ENCODE measurements around the gene CD79B.
A peak's percentile ranks its signal among the peaks of the same experiment; 100 is the strongest.

The CD79B gene

GRCh38 chr17:63931981-63932561 is at the start of gene CD79B:
CD79B (minus strand) TSS chr17:63932331; CDS start chr17:63932261, 70 bp downstream.
- no peak for DNase-seq

GRCh38 chr17:63978272-63979200 is 46.4 kb upstream of the CD79B start:
- DNase-seq = no peak

GRCh38 chr17:63976702-63977101 is 44.6 kb upstream of the CD79B start:
- no peak for DNase-seq

- DNase-seq = no peak
These were observed 43.5 kb upstream of the CD79B start for GRCh38 chr17:63975541-63976092.

GRCh38 chr17:63974594-63975192 is 42.6 kb upstream of the CD79B start:
- DNase-seq = no peak

GRCh38 chr17:63973930-63974593 is 41.9 kb upstream of the CD79B start:
- DNase-seq = no peak

- no peak for DNase-seq
These were observed 41.1 kb upstream of the CD79B start for GRCh38 chr17:63973247-63973646.

- no peak for DNase-seq
These were observed 40.7 kb upstream of the CD79B start, which contains the start of gene SCN4A for GRCh38 chr17:63972796-63973195. SCN4A (minus strand) TSS chr17:63972918; CDS start chr17:63972841, 77 bp downstream.

- no peak for DNase-seq
These were observed 37.1 kb upstream of the CD79B start for GRCh38 chr17:63969278-63969677.

GRCh38 chr17:63967953-63968352 is 35.8 kb upstream of the CD79B start:
- DNase-seq = no peak

- no peak for DNase-seq
These were observed 34.6 kb upstream of the CD79B start for GRCh38 chr17:63966646-63967264.

GRCh38 chr17:63963123-63963522 is 31.0 kb upstream of the CD79B start:
- DNase-seq = no peak

GRCh38 chr17:63962298-63962744 is 30.2 kb upstream of the CD79B start:
- no peak for DNase-seq

GRCh38 chr17:63961355-63962212 is 29.5 kb upstream of the CD79B start:
- DNase-seq = peak; percentile 73

GRCh38 chr17:63960430-63960829 is 28.3 kb upstream of the CD79B start:
- no peak for DNase-seq

- DNase-seq = no peak
These were observed 27.9 kb upstream of the CD79B start for GRCh38 chr17:63960006-63960405.

- no peak for DNase-seq
These were observed 24.3 kb upstream of the CD79B start for GRCh38 chr17:63956296-63956920.

GRCh38 chr17:63955791-63956190 is 23.7 kb upstream of the CD79B start:
- DNase-seq = no peak

- no peak for DNase-seq
These were observed 23.1 kb upstream of the CD79B start for GRCh38 chr17:63955232-63955631.

GRCh38 chr17:63954402-63955063 is 22.4 kb upstream of the CD79B start:
- DNase-seq = no peak
